Mesenchymal stem cell (in vitro differentiated cells and primary cell): ENCODE data around the gene RNF169.
A peak's percentile ranks its signal among the peaks of the same experiment; 100 is the strongest.

Source experiments
- DNase-seq: peaks from one replicate; pipeline ENCODE4 v3.0.0-alpha.2; 2013
- H2AFZ ChIP-seq: one replicate; pipeline ENCODE4 v1.6.1; 2013; ENCODE audit warnings: low read depth, mild to moderate bottlenecking, control low read depth, inconsistent platforms, low read length, moderate library complexity
- H2AK5ac ChIP-seq: 2 replicates; pipeline ENCODE4 v1.6.1; 2013; ENCODE audit warnings: low read length, moderate library complexity, mild to moderate bottlenecking, inconsistent platforms; ENCODE audit not compliant: severe bottlenecking
- H2BK120ac ChIP-seq: one replicate; pipeline ENCODE4 v1.6.1; 2013; ENCODE audit warnings: low read depth, mild to moderate bottlenecking, inconsistent platforms, low read length, moderate library complexity
- H2BK12ac ChIP-seq, 2 experiments: one replicate each; pipeline ENCODE4 v1.6.1; 2013; ENCODE audit warnings: inconsistent platforms in 2 of 2, low read length in 2 of 2, mild to moderate bottlenecking in 2 of 2, moderate library complexity in 2 of 2, control low read depth in 1 of 2
- H2BK15ac ChIP-seq: one replicate; pipeline ENCODE4 v1.6.1; 2013; ENCODE audit warnings: mild to moderate bottlenecking, low read depth, inconsistent platforms; ENCODE audit not compliant: poor library complexity, severe bottlenecking
- H2BK5ac ChIP-seq: 2 replicates; pipeline ENCODE4 v1.6.1; 2013; ENCODE audit warnings: low read depth, mild to moderate bottlenecking, low read length, control low read depth, inconsistent platforms; ENCODE audit not compliant: poor library complexity, severe bottlenecking
- H3K14ac ChIP-seq, 2 experiments: one replicate each; pipeline ENCODE4 v1.6.1; 2013; ENCODE audit warnings: inconsistent platforms in 2 of 2, low read length in 2 of 2, control low read depth in 1 of 2, mild to moderate bottlenecking in 1 of 2, moderate library complexity in 1 of 2
- H3K18ac ChIP-seq, 2 experiments: one replicate each; pipeline ENCODE4 v1.6.1; 2013; ENCODE audit warnings: inconsistent platforms in 2 of 2, low read length in 2 of 2, control low read depth in 1 of 2, low read depth in 1 of 2, mild to moderate bottlenecking in 1 of 2
- H3K23ac ChIP-seq, 2 experiments: one replicate each; pipeline ENCODE4 v1.6.1; 2013; ENCODE audit warnings: inconsistent platforms in 2 of 2, low read length in 2 of 2, mild to moderate bottlenecking in 2 of 2, moderate library complexity in 2 of 2, control low read depth in 1 of 2
- H3K27ac ChIP-seq: 2 replicates; pipeline ENCODE4 v1.5.1; 2013; ENCODE audit warnings: mild to moderate bottlenecking, moderate library complexity, low read length, control low read depth, inconsistent platforms; ENCODE audit not compliant: poor library complexity, severe bottlenecking
- H3K27me3 ChIP-seq, 2 experiments: 2 replicates each; pipeline versions ENCODE4 v1.6.1 to v1.7.0; 2013; ENCODE audit warnings: low read length in 2 of 2, mild to moderate bottlenecking in 2 of 2, moderate library complexity in 2 of 2, control low read depth in 1 of 2, inconsistent platforms in 1 of 2; ENCODE audit not compliant: control insufficient read depth in 1 of 2, insufficient read depth in 1 of 2
- H3K36me3 ChIP-seq, 2 experiments: 2 replicates each; pipeline versions ENCODE4 v1.6.1 to v1.7.0; 2013; ENCODE audit warnings: low read length in 2 of 2, control low read depth in 1 of 2, inconsistent platforms in 1 of 2, low read depth in 1 of 2, mild to moderate bottlenecking in 1 of 2; ENCODE audit not compliant: insufficient read depth in 2 of 2, control insufficient read depth in 1 of 2
- H3K4ac ChIP-seq, 2 experiments: one replicate each; pipeline ENCODE4 v1.6.1; 2013; ENCODE audit warnings: inconsistent platforms in 2 of 2, low read length in 2 of 2, mild to moderate bottlenecking in 2 of 2, moderate library complexity in 2 of 2, control low read depth in 1 of 2, low read depth in 1 of 2
- H3K4me1 ChIP-seq: 2 replicates; pipeline ENCODE4 v1.6.1; 2013; ENCODE audit warnings: low read depth, low read length, control low read depth; ENCODE audit not compliant: control insufficient read depth, insufficient read depth
- H3K4me2 ChIP-seq: 2 replicates; pipeline ENCODE4 v1.6.1; 2013; ENCODE audit warnings: low read length, mild to moderate bottlenecking, inconsistent platforms; ENCODE audit not compliant: poor library complexity, severe bottlenecking
- H3K4me3 ChIP-seq, 2 experiments: 2 replicates each; pipeline versions ENCODE4 v1.5.1 to v1.7.0; 2013; ENCODE audit warnings: low read length in 2 of 2, mild to moderate bottlenecking in 2 of 2, control low read depth in 1 of 2, low read depth in 1 of 2; ENCODE audit not compliant: insufficient read depth in 1 of 2
- H3K79me1 ChIP-seq: replicated peaks from 2 replicates; pipeline ENCODE4 v1.6.1; 2013; ENCODE audit warnings: mild to moderate bottlenecking, control low read depth, low read length, inconsistent platforms; ENCODE audit not compliant: poor library complexity, severe bottlenecking
- H3K9ac ChIP-seq: 2 replicates; pipeline ENCODE4 v1.7.0; 2013; ENCODE audit warnings: mild to moderate bottlenecking, low read length, moderate library complexity
- H3K9me3 ChIP-seq: 2 replicates; pipeline ENCODE4 v1.7.0; 2013; ENCODE audit warnings: mild to moderate bottlenecking, low read length; ENCODE audit not compliant: control insufficient read depth
- H4K8ac ChIP-seq: one replicate; pipeline ENCODE4 v1.6.1; 2013; ENCODE audit warnings: inconsistent platforms, mild to moderate bottlenecking, low read length, moderate library complexity
- H4K91ac ChIP-seq: one replicate; pipeline ENCODE4 v1.6.1; 2013; ENCODE audit warnings: mild to moderate bottlenecking, low read length, inconsistent platforms
- WGBS: methylation state at CpG from one replicate; pipeline ENCODE4 v1.1.7; 2013; ENCODE audit warnings: mixed read lengths; 5-methylcytosine and 5-hydroxymethylcytosine counted together

RNF169 gene

GRCh38 chr11:74717221-74717969 is 31.3 kb upstream of the RNF169 start:
- Histone ChIP-seq H3K36me3 (no peaks in the 10 kb centered on the region), H2BK15ac (no peak overlapping the region), H3K9ac (no peak overlapping the region), H3K23ac (no peak overlapping the region), H3K4ac (no peak overlapping the region), H2BK120ac (no peak overlapping the region), H2BK12ac (no peak overlapping the region), H4K91ac (no peak overlapping the region), H4K8ac (no peak overlapping the region), H2BK5ac (no peak overlapping the region), H3K27ac (no peak overlapping the region), H3K14ac (no peak overlapping the region), H3K9me3 (no peaks in the 10 kb centered on the region), H3K27me3 (peaks cover 22 to 32% of the 10 kb centered on the region in 2 experiments), H3K79me1 (no peaks in the 10 kb centered on the region), H2AK5ac (no peak overlapping the region), H3K4me3 (no peak overlapping the region), H2AFZ (no peak overlapping the region), H3K4me2 (no peak overlapping the region), H3K18ac (no peak overlapping the region), H3K4me1 (no peaks in the 10 kb centered on the region)
- DNase-seq = no peak
- 69% methylated on average over 4 of the region's 5 CpGs for WGBS

- DNase-seq = no peak
- Histone ChIP-seq H3K9me3 (no peaks in the 10 kb centered on the region), H3K4me2 (no peak overlapping the region), H3K27ac (no peak overlapping the region), H3K18ac (no peak overlapping the region), H2AFZ (no peak overlapping the region), H3K14ac (no peak overlapping the region), H2BK5ac (no peak overlapping the region), H3K27me3 (peaks cover 26 to 36% of the 10 kb centered on the region in 2 experiments), H3K4me3 (no peak overlapping the region), H3K4me1 (no peaks in the 10 kb centered on the region), H2BK120ac (no peak overlapping the region), H4K91ac (no peak overlapping the region), H3K36me3 (no peaks in the 10 kb centered on the region), H3K9ac (no peak overlapping the region), H2BK15ac (no peak overlapping the region), H2BK12ac (no peak overlapping the region), H3K79me1 (no peaks in the 10 kb centered on the region), H2AK5ac (no peak overlapping the region), H3K23ac (no peak overlapping the region), H3K4ac (no peak overlapping the region), H4K8ac (no peak overlapping the region)
- 96% methylated on average over 5 of the region's 5 CpGs for WGBS
These were observed 29.6 kb upstream of the RNF169 start for GRCh38 chr11:74719011-74719410.

GRCh38 chr11:74720596-74721478 is 27.8 kb upstream of the RNF169 start:
- no peak overlapping the region for H2BK120ac ChIP-seq
- no peak overlapping the region for H3K4me2 ChIP-seq
- H3K9me3 ChIP-seq = no peaks in the 10 kb centered on the region
- 59% methylated on average over 16 of the region's 17 CpGs for WGBS
- H3K36me3 ChIP-seq = no peaks in the 10 kb centered on the region
- peak overlapping the region; percentile 19 for H4K8ac ChIP-seq
- H3K79me1 ChIP-seq = no peaks in the 10 kb centered on the region
- no peak overlapping the region for H3K23ac ChIP-seq
- peak overlapping the region; percentile 30 for H2BK15ac ChIP-seq
- peaks cover 43 to 46% of the 10 kb centered on the region in 2 experiments for H3K27me3 ChIP-seq
- no peak overlapping the region for H3K4me3 ChIP-seq
- no peaks in the 10 kb centered on the region for H3K4me1 ChIP-seq
- H3K14ac ChIP-seq = peak overlapping the region in 1 of 2 experiments; percentile 18
- H4K91ac ChIP-seq = no peak overlapping the region
- H2BK12ac ChIP-seq = peak overlapping the region in 1 of 2 experiments; percentile 26
- no peak overlapping the region for H2AFZ ChIP-seq
- no peak overlapping the region for H3K18ac ChIP-seq
- no peak overlapping the region for H3K9ac ChIP-seq
- peak; percentile 28 for DNase-seq
- H2BK5ac ChIP-seq = no peak overlapping the region
- no peak overlapping the region for H2AK5ac ChIP-seq
- H3K27ac ChIP-seq = no peak overlapping the region
- H3K4ac ChIP-seq = no peak overlapping the region

GRCh38 chr11:74721479-74721835 is 27.2 kb upstream of the RNF169 start:
- Histone ChIP-seq H3K9ac (no peak overlapping the region), H4K8ac (no peak overlapping the region), H3K27ac (no peak overlapping the region), H2BK120ac (no peak overlapping the region), H3K79me1 (no peaks in the 10 kb centered on the region), H2BK5ac (no peak overlapping the region), H2BK15ac (peak overlapping the region; percentile 30), H3K36me3 (no peaks in the 10 kb centered on the region), H3K4me1 (no peaks in the 10 kb centered on the region), H3K18ac (no peak overlapping the region), H3K4me3 (no peak overlapping the region), H2BK12ac (no peak overlapping the region), H3K23ac (no peak overlapping the region), H2AK5ac (no peak overlapping the region), H2AFZ (no peak overlapping the region), H4K91ac (no peak overlapping the region), H3K27me3 (peaks cover 49 to 52% of the 10 kb centered on the region in 2 experiments), H3K4ac (no peak overlapping the region), H3K9me3 (no peaks in the 10 kb centered on the region), H3K14ac (peak overlapping the region in 1 of 2 experiments; percentile 18), H3K4me2 (no peak overlapping the region)
- no peak for DNase-seq
- 93% methylated on average over 3 of the region's 3 CpGs for WGBS
